Transverse colon (tissue), 3 donors: ENCODE data around the gene TRAM1L1.

Experiments
- CTCF ChIP-seq, 5 experiments: fragments of 200-600 bp in 3 of 5; fragments of 450-650 bp in 2 of 5; sonication (generic) in 3 of 5; IDR thresholded peaks; 1 replicate in 2 of 5; 2 replicates in 3 of 5; pipeline ENCODE4 v1.5.1; 2016 to 2017; ENCODE audit warnings: antibody characterized with exemption in 5 of 5, inconsistent platforms in 3 of 5, mild to moderate bottlenecking in 2 of 5, moderate library complexity in 1 of 5
- EP300 ChIP-seq: sonication (generic); formaldehyde crosslinking; IDR thresholded peaks from one replicate; pipeline ENCODE4 v1.6.1; 2017; ENCODE audit warnings: antibody characterized with exemption, low read depth
- POLR2A ChIP-seq: fragments of 450-650 bp; IDR thresholded peaks from one replicate; pipeline ENCODE4 v1.6.1; 2016; ENCODE audit warnings: antibody characterized with exemption, mild to moderate bottlenecking, moderate library complexity

GRCh38 chr4:117084866-117085701 lies at the start of gene TRAM1L1:
- TF ChIP-seq POLR2A (no peak), EP300 (no peak), CTCF (IDR thresholded peaks at IDR 0.05) (no peak)
